OCI-LY3 (cell line): Measurements from ENCODE around the gene DDX1.

Experiments
- H2AFZ ChIP-seq: fragments of 200-600, 300-600 bp; shearing (Covaris generic); 2 replicates; pipeline ENCODE4 v1.6.0; 2014; ENCODE audit warnings: antibody characterized with exemption, low read depth, low read length
- H3K27ac ChIP-seq: fragments of 200-600, 300-600 bp; sonication (generic); 2 replicates; pipeline ENCODE4 v1.5.1; 2014; ENCODE audit warnings: mild to moderate bottlenecking, low read length, moderate library complexity, mixed read lengths
- H3K27me3 ChIP-seq: fragments of 200-600, 300-600 bp; sonication (generic); 2 replicates; pipeline ENCODE4 v1.6.1; 2014; ENCODE audit warnings: low read depth, low read length, mixed read lengths
- H3K36me3 ChIP-seq: fragments of 200-600, 300-600 bp; sonication (generic); replicated peaks from 2 replicates; pipeline ENCODE3; 2014; ENCODE audit warnings: low read depth, low read length, mixed read lengths
- H3K4me1 ChIP-seq: fragments of 300-600, 200-600 bp; sonication (generic); 2 replicates; pipeline ENCODE4 v1.6.1; 2014; ENCODE audit warnings: low read length, mixed read lengths
- H3K4me2 ChIP-seq: fragments of 200-600, 300-600 bp; sonication (generic); 2 replicates; pipeline ENCODE4 v1.6.1; 2014; ENCODE audit warnings: low read length, mixed read lengths
- H3K4me3 ChIP-seq: fragments of 300-600, 200-600 bp; sonication (generic); 2 replicates; pipeline ENCODE4 v1.5.1; 2014; ENCODE audit warnings: antibody characterized with exemption, mild to moderate bottlenecking, low read length, moderate library complexity
- H3K79me2 ChIP-seq: fragments of 300-600, 200-600 bp; shearing (Covaris generic); 2 replicates; pipeline ENCODE4 v1.6.1; 2014; ENCODE audit warnings: mild to moderate bottlenecking, low read length, mixed read lengths
- H3K9ac ChIP-seq: fragments of 300-600, 200-600 bp; shearing (Covaris generic); 2 replicates; pipeline ENCODE4 v1.6.0; 2014; ENCODE audit warnings: mild to moderate bottlenecking, low read length, moderate library complexity
- H3K9me3 ChIP-seq: fragments of 200-600, 300-600 bp; shearing (Covaris generic); 2 replicates; pipeline ENCODE4 v1.6.1; 2014; ENCODE audit warnings: low read length, mixed read lengths; ENCODE audit not compliant: insufficient read depth
- H4K20me1 ChIP-seq: fragments of 200-600, 300-600 bp; sonication (generic); 2 replicates; pipeline ENCODE4 v1.6.1; 2016; ENCODE audit warnings: low read length, mixed read lengths; ENCODE audit not compliant: insufficient read depth
- EZH2phosphoT487 ChIP-seq: fragments of 200-600 bp; shearing (Covaris generic); IDR thresholded peaks from 2 replicates; pipeline ENCODE4 v1.6.1; 2018; ENCODE audit warnings: antibody characterized with exemption, mixed run types, low read depth
- TF ChIP-seq, protein P1 (sequence below): fragments of 200-600, 300-600 bp; sonication (generic); IDR thresholded peaks from 2 replicates; pipeline ENCODE4 v1.5.1; 2014; ENCODE audit warnings: antibody characterized with exemption, low read length, low read depth

The DDX1 gene

DNA sequence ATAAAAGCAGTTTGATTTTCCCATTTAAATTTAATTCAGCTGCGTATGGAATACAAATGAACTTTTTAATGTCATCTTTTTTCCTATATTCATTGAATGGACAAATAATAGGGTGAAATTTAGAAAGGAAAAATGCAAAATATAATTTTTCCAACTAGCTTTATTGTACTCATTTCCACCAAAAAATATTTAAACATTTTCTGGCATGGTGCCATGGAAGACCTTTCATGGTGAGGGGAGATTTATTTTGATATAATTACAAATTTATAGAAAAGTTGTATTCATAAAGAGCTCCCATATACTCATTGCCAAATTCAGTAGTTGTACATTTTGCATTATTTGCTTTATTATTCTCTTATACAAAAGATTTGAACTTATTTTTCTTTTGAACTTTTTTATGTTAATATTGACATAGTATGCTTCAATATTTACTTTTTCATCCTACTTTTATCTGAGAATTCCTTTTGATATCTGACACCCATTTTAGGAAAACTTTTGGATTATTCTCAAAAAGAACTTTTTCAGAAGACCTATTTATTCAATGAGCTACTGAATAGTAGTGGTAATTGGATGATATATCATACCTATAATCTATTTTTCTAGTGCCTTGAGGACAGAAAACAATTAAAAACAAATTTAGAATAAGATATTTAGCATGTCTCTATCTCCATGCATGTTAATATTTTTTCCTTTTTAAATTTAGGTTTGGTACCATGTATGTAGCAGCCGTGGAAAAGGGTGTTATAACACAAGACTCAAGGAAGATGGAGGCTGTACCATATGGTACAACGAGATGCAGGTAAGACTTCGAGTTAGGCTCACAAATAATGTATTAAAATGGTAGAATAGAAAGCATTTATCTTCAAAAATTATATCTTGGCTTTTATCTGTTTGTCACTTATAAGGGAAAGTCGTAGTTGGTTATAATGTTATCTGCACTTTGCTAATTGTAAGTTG, 37.5 kb downstream of the DDX1 start:
- Histone ChIP-seq H3K4me2 (no peak overlapping the region), H2AFZ (no peak overlapping the region), H3K36me3 (peaks cover 64% of the 10 kb centered on the region)

DNA sequence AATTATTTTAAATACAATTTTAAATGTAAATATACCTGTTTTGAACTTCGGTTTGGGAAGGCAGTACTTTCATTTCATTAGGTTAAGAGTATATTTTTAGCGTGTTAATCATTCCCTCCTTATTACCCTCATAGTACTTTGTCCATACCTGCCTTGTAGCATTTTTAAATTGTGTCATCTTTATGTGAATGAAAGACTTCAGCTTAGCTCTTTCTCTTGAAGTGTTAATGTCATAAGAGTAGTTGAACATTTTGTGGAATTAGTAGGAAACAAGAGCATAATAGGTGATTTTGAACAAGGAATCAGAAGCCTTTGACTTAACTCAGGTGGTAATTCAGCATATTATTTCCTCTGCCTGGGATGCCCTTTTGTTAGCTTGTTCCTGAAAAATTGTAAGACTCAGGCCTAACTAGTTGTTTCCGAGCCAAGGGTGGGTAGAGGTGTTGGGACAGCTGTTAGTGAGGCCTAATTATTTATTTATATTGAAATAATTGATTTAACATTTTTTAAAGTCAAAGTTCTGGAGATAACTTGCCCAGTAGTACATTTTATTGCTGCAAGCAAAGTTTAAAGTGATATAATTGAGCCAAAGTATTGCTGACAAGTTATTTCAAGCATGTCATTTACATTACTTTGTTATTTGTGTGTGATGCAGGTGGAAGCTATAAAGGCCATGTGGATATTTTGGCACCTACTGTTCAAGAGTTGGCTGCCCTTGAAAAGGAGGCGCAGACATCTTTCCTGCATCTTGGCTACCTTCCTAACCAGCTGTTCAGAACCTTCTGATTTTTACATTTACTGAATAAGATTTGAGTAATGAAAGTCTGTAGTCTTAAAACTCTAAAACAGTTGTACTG, 38.7 kb downstream of the DDX1 start:
- no peak overlapping the region for H3K27ac ChIP-seq
- H3K4me2 ChIP-seq = no peak overlapping the region
- H3K4me1 ChIP-seq = no peaks in the 10 kb centered on the region
- H2AFZ ChIP-seq = no peak overlapping the region
- no peak overlapping the region for H3K9ac ChIP-seq
- H3K4me3 ChIP-seq = no peak overlapping the region
- H3K27me3 ChIP-seq = no peaks in the 10 kb centered on the region
- H3K79me2 ChIP-seq = no peaks in the 10 kb centered on the region
- H4K20me1 ChIP-seq = no peaks in the 10 kb centered on the region
- no peaks in the 10 kb centered on the region for H3K9me3 ChIP-seq
- no peak for TF ChIP-seq EZH2phosphoT487
- TF ChIP-seq, protein P1, sequence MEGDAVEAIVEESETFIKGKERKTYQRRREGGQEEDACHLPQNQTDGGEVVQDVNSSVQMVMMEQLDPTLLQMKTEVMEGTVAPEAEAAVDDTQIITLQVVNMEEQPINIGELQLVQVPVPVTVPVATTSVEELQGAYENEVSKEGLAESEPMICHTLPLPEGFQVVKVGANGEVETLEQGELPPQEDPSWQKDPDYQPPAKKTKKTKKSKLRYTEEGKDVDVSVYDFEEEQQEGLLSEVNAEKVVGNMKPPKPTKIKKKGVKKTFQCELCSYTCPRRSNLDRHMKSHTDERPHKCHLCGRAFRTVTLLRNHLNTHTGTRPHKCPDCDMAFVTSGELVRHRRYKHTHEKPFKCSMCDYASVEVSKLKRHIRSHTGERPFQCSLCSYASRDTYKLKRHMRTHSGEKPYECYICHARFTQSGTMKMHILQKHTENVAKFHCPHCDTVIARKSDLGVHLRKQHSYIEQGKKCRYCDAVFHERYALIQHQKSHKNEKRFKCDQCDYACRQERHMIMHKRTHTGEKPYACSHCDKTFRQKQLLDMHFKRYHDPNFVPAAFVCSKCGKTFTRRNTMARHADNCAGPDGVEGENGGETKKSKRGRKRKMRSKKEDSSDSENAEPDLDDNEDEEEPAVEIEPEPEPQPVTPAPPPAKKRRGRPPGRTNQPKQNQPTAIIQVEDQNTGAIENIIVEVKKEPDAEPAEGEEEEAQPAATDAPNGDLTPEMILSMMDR = no peak
- peaks cover 63% of the 10 kb centered on the region for H3K36me3 ChIP-seq

More for the DNA sequence above, 37.5 kb downstream of the DDX1 start:
- no peak for TF ChIP-seq EZH2phosphoT487
- TF ChIP-seq, protein P1 = no peak
- Histone ChIP-seq H3K79me2 (no peaks in the 10 kb centered on the region), H3K4me3 (no peak overlapping the region), H4K20me1 (no peaks in the 10 kb centered on the region), H3K27me3 (no peaks in the 10 kb centered on the region), H3K4me1 (no peaks in the 10 kb centered on the region), H3K27ac (no peak overlapping the region), H3K9me3 (no peaks in the 10 kb centered on the region), H3K9ac (no peak overlapping the region)

DNA sequence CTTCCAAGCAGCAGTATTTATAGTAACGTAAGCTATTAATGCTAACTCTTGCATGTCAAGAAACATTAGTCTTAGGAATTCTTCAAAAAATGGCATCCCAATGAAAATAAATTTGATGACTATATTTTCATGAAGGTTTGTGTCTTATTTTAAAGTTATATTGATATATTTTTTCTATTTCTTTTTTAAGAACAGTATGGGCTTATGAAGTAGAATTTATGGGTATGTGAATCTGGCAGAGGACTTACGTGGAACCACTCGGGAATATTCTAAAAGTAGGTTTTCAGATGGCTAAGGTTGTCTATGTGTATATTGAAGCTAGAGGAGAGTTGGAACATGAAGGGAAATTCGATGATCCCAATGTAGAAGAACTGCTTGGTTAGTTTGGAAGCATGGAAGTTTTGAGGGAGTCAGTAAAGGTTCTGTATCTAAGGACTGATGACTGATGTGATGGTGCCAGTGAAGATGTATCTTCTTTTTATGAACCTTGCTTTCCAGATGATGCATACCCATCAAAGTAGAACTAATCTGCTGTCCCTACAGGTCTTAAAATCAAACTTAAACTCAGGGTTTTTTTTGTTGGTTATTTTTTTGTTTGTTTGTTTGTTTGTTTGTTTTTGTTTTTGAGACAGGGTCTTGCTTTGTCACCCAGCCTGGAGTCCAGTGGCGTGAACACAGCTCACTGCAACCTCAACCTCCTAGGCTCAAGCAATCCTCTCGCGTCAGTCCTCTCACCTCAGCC, 39.5 kb downstream of the DDX1 start:
- Histone ChIP-seq H3K9ac (no peak overlapping the region), H4K20me1 (no peaks in the 10 kb centered on the region), H3K4me3 (no peak overlapping the region), H3K9me3 (no peaks in the 10 kb centered on the region), H2AFZ (no peak overlapping the region), H3K79me2 (no peaks in the 10 kb centered on the region), H3K4me1 (no peaks in the 10 kb centered on the region), H3K27me3 (no peaks in the 10 kb centered on the region), H3K4me2 (no peak overlapping the region), H3K27ac (no peak overlapping the region), H3K36me3 (peaks cover 61% of the 10 kb centered on the region)
- TF ChIP-seq EZH2phosphoT487 = no peak
- TF ChIP-seq, protein P1 = no peak
